GM12878 (cell line): ENCODE results near the gene SUOX. TPM values are rescaled to one million over a fixed set of nuclear protein-coding genes. Genes with fewer than 3 reads are reported as not detected.

Experiments
- EED ChIP-seq: sonication (generic); IDR thresholded peaks from 2 replicates; pipeline ENCODE4 v1.6.1; 2016; ENCODE audit warnings: antibody characterized with exemption, low read depth
- HCFC1 ChIP-seq: fragments of 150-350 bp; IDR thresholded peaks from 2 replicates; pipeline ENCODE4 v1.6.1; 2014; ENCODE audit warnings: low read length
- PAX8 ChIP-seq: fragments of 450-650 bp; IDR thresholded peaks from 2 replicates; pipeline ENCODE4 v1.6.1; 2017; ENCODE audit warnings: mild to moderate bottlenecking, moderate library complexity
- RAD21 ChIP-seq: IDR thresholded peaks from 2 replicates; pipeline ENCODE4 v1.6.1; 2011; ENCODE audit warnings: mild to moderate bottlenecking, low read depth, low read length, moderate library complexity; ENCODE audit not compliant: insufficient read depth
- SP1 ChIP-seq: IDR thresholded peaks from one replicate; pipeline ENCODE4 v1.6.1; 2011; ENCODE audit warnings: low read depth, low read length
- WRNIP1 ChIP-seq: IDR thresholded peaks from 2 replicates; pipeline ENCODE4 v1.6.1; 2011; ENCODE audit warnings: low read depth, low read length, improper control_type of control experiment, borderline replicate concordance
- ZNF384 ChIP-seq: IDR thresholded peaks from 2 replicates; pipeline ENCODE4 v1.6.1; 2012; ENCODE audit warnings: low read depth, mild to moderate bottlenecking, low read length, improper control_type of control experiment, borderline replicate concordance
- ZSCAN29 ChIP-seq: fragments of 450-650 bp; IDR thresholded peaks from 2 replicates; pipeline ENCODE4 v1.6.1; 2017; ENCODE audit warnings: mild to moderate bottlenecking, moderate library complexity
- polyA plus RNA-seq, 11 experiments: library from polyadenylated mRNA; depleted of rRNA in 4 of 11; unstranded in 6 of 11; stranded (reverse) in 5 of 11; fragments of >200 nt; fragmentation: Nextera tagmentation in 4 of 11; fragmentation: Illumina TruSeq in 1 of 11; extraction: Ambion mirVana in 4 of 11; extraction: Trizol in 1 of 11; gene quantifications; 1 replicate in 1 of 11; 2 replicates in 10 of 11; pipeline versions ENCODE4 v1.2.1 to v1.2.3, GENCODE V29; 2011 to 2016; ENCODE audit warnings: inconsistent platforms in 2 of 11, missing spikeins in 2 of 11, low read depth in 1 of 11
- total RNA-seq, 4 experiments: library from RNA; depleted of rRNA in 3 of 4; stranded (reverse); fragments of >200 nt in 3 of 4; fragmentation: Illumina TruSeq in 1 of 4; extraction: Trizol in 1 of 4; gene quantifications; 2 replicates each; pipeline versions ENCODE4 v1.2.1 to v1.2.3, GENCODE V29; 2013 to 2021
- TF ChIP-seq, protein P1 (sequence below): IDR thresholded peaks from 2 replicates; pipeline ENCODE4 v1.6.1; 2012; ENCODE audit warnings: improper control_type of control experiment, low read depth, low read length; ENCODE audit not compliant: insufficient replicate concordance
- TF ChIP-seq, protein P2 (sequence below): fragments of 450-650 bp; IDR thresholded peaks from 2 replicates; pipeline ENCODE4 v1.6.1; 2017; ENCODE audit warnings: low read depth, mild to moderate bottlenecking, moderate library complexity
- TF ChIP-seq, protein P3 (sequence below): fragments of 450-650 bp; formaldehyde crosslinking; IDR thresholded peaks from 2 replicates; pipeline ENCODE4 v1.4.0; 2022; ENCODE audit warnings: mild to moderate bottlenecking, moderate library complexity
- TF ChIP-seq, protein P4 (sequence below): IDR thresholded peaks from 2 replicates; pipeline ENCODE4 v1.6.1; 2012; ENCODE audit warnings: low read length, inconsistent platforms
- TF ChIP-seq, protein P5 (sequence below): IDR thresholded peaks from 2 replicates; pipeline ENCODE4 v1.6.1; 2011; ENCODE audit warnings: borderline replicate concordance, low read depth, mild to moderate bottlenecking, moderate library complexity, mixed read lengths, low read length; ENCODE audit not compliant: insufficient read depth; ENCODE audit errors: extremely low read length
- TF ChIP-seq, protein P6 (sequence below): fragments of 450-650 bp; IDR thresholded peaks from 2 replicates; pipeline ENCODE4 v1.6.1; 2014; ENCODE audit warnings: mild to moderate bottlenecking

SUOX gene
- total and polyA plus RNA-seq, 10 of the 15 experiments (the other 5 are each of a cell fraction or from before 2014, with no cell fraction given) = 5.1 to 18.8 (median 13.4) TPM

DNA sequence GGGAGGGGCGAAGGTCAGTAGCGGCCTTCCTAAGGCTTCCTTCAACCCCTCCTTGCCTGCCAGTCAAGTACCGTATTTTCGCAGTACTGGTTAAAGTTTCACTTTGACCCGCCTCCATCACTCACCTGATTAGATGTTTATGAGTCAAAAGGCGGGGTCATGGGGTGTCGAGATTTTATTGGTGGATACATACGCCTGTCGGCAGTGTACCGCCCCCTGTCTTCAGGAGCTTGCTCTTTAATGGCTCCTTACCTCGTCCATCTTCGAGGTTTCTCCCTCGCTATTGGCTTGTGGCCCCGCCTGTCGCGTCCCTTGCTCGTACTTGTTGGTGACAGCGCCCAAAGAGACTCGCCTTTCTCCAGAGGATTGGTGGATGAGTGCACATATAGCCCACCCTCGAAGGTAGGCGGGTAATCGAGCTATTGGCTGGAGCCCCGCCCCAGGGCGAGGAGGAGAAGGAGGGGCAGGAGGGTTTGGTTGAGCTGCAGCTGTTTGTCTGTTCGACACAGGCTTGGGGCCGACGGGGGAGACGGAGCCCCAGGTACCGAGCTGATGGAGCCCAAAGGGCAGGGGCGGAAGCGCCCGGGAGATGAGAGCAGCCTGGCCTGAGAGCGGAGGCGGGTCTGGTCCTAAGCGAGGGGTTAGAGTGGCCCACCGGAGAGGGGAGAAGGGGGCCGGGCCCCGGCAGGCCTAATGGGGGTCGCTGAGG is 23.3 kb upstream of the SUOX start, which contains the start of gene RAB5B (continued):
- TF ChIP-seq, protein P1, sequence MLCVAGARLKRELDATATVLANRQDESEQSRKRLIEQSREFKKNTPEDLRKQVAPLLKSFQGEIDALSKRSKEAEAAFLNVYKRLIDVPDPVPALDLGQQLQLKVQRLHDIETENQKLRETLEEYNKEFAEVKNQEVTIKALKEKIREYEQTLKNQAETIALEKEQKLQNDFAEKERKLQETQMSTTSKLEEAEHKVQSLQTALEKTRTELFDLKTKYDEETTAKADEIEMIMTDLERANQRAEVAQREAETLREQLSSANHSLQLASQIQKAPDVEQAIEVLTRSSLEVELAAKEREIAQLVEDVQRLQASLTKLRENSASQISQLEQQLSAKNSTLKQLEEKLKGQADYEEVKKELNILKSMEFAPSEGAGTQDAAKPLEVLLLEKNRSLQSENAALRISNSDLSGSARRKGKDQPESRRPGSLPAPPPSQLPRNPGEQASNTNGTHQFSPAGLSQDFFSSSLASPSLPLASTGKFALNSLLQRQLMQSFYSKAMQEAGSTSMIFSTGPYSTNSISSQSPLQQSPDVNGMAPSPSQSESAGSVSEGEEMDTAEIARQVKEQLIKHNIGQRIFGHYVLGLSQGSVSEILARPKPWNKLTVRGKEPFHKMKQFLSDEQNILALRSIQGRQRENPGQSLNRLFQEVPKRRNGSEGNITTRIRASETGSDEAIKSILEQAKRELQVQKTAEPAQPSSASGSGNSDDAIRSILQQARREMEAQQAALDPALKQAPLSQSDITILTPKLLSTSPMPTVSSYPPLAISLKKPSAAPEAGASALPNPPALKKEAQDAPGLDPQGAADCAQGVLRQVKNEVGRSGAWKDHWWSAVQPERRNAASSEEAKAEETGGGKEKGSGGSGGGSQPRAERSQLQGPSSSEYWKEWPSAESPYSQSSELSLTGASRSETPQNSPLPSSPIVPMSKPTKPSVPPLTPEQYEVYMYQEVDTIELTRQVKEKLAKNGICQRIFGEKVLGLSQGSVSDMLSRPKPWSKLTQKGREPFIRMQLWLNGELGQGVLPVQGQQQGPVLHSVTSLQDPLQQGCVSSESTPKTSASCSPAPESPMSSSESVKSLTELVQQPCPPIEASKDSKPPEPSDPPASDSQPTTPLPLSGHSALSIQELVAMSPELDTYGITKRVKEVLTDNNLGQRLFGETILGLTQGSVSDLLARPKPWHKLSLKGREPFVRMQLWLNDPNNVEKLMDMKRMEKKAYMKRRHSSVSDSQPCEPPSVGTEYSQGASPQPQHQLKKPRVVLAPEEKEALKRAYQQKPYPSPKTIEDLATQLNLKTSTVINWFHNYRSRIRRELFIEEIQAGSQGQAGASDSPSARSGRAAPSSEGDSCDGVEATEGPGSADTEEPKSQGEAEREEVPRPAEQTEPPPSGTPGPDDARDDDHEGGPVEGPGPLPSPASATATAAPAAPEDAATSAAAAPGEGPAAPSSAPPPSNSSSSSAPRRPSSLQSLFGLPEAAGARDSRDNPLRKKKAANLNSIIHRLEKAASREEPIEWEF = no peak
- TF ChIP-seq PAX8 (no peak), ZSCAN29 (no peak), EED (no peak), SP1 (peak; percentile 100), ZNF384 (no peak), RAD21 (no peak), WRNIP1 (0 out of 2 replicates have a peak, but pooled peaks have one; percentile 35), HCFC1 (no peak)
- TF ChIP-seq, protein P2, sequence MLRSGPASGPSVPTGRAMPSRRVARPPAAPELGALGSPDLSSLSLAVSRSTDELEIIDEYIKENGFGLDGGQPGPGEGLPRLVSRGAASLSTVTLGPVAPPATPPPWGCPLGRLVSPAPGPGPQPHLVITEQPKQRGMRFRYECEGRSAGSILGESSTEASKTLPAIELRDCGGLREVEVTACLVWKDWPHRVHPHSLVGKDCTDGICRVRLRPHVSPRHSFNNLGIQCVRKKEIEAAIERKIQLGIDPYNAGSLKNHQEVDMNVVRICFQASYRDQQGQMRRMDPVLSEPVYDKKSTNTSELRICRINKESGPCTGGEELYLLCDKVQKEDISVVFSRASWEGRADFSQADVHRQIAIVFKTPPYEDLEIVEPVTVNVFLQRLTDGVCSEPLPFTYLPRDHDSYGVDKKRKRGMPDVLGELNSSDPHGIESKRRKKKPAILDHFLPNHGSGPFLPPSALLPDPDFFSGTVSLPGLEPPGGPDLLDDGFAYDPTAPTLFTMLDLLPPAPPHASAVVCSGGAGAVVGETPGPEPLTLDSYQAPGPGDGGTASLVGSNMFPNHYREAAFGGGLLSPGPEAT = no peak
- TF ChIP-seq, protein P3, sequence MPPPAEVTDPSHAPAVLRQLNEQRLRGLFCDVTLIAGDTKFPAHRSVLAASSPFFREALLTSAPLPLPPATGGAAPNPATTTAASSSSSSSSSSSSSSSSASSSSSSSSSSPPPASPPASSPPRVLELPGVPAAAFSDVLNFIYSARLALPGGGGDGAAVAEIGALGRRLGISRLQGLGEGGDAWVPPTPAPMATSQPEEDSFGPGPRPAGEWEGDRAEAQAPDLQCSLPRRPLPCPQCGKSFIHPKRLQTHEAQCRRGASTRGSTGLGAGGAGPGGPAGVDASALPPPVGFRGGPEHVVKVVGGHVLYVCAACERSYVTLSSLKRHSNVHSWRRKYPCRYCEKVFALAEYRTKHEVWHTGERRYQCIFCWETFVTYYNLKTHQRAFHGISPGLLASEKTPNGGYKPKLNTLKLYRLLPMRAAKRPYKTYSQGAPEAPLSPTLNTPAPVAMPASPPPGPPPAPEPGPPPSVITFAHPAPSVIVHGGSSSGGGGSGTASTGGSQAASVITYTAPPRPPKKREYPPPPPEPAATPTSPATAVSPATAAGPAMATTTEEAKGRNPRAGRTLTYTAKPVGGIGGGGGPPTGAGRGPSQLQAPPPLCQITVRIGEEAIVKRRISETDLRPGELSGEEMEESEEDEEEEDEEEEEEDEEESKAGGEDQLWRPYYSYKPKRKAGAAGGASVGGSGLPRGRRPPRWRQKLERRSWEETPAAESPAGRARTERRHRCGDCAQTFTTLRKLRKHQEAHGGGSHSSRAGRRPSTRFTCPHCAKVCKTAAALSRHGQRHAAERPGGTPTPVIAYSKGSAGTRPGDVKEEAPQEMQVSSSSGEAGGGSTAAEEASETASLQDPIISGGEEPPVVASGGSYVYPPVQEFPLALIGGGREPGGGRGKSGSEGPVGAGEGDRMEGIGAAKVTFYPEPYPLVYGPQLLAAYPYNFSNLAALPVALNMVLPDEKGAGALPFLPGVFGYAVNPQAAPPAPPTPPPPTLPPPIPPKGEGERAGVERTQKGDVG = no peak
- TF ChIP-seq, protein P4, sequence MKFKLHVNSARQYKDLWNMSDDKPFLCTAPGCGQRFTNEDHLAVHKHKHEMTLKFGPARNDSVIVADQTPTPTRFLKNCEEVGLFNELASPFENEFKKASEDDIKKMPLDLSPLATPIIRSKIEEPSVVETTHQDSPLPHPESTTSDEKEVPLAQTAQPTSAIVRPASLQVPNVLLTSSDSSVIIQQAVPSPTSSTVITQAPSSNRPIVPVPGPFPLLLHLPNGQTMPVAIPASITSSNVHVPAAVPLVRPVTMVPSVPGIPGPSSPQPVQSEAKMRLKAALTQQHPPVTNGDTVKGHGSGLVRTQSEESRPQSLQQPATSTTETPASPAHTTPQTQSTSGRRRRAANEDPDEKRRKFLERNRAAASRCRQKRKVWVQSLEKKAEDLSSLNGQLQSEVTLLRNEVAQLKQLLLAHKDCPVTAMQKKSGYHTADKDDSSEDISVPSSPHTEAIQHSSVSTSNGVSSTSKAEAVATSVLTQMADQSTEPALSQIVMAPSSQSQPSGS = no peak
- TF ChIP-seq, protein P5, sequence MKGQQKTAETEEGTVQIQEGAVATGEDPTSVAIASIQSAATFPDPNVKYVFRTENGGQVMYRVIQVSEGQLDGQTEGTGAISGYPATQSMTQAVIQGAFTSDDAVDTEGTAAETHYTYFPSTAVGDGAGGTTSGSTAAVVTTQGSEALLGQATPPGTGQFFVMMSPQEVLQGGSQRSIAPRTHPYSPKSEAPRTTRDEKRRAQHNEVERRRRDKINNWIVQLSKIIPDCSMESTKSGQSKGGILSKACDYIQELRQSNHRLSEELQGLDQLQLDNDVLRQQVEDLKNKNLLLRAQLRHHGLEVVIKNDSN = peak; percentile 12
- TF ChIP-seq, protein P6, sequence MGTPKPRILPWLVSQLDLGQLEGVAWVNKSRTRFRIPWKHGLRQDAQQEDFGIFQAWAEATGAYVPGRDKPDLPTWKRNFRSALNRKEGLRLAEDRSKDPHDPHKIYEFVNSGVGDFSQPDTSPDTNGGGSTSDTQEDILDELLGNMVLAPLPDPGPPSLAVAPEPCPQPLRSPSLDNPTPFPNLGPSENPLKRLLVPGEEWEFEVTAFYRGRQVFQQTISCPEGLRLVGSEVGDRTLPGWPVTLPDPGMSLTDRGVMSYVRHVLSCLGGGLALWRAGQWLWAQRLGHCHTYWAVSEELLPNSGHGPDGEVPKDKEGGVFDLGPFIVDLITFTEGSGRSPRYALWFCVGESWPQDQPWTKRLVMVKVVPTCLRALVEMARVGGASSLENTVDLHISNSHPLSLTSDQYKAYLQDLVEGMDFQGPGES = peak; percentile 100
